Endodermal cell (in vitro differentiated cells): Measurements from ENCODE around the gene ELP2. TPM values are rescaled to one million over a fixed set of nuclear protein-coding genes. Genes with fewer than 3 reads are reported as not detected.

Experiments used
- DNase-seq: peaks from one replicate; pipeline ENCODE4 v3.0.0-alpha.2; 2017
- H3K27ac ChIP-seq: 2 replicates; pipeline ENCODE4 v1.5.1; 2013; ENCODE audit warnings: mild to moderate bottlenecking, low read depth, low read length, moderate library complexity
- H3K27me3 ChIP-seq: 2 replicates; pipeline ENCODE4 v1.6.1; 2013; ENCODE audit warnings: mild to moderate bottlenecking, low read length, moderate library complexity; ENCODE audit not compliant: insufficient read depth, control insufficient read depth, poor library complexity, severe bottlenecking
- H3K36me3 ChIP-seq: 2 replicates; pipeline ENCODE4 v1.7.0; 2013; ENCODE audit warnings: mild to moderate bottlenecking, low read length, moderate library complexity; ENCODE audit not compliant: control insufficient read depth, insufficient read depth
- H3K4me1 ChIP-seq: one replicate; pipeline ENCODE4 v1.7.0; 2013; ENCODE audit warnings: low read length; ENCODE audit not compliant: control insufficient read depth, insufficient read depth
- H3K4me3 ChIP-seq: 2 replicates; pipeline ENCODE4 v1.5.1; 2013; ENCODE audit warnings: mild to moderate bottlenecking, low read length, moderate library complexity
- H3K9ac ChIP-seq: 2 replicates; pipeline ENCODE4 v1.6.1; 2013; ENCODE audit warnings: mild to moderate bottlenecking, low read length, moderate library complexity; ENCODE audit not compliant: poor library complexity, severe bottlenecking; ENCODE audit errors: extremely low read depth
- H3K9me3 ChIP-seq: 2 replicates; pipeline ENCODE4 v1.6.1; 2013; ENCODE audit warnings: mild to moderate bottlenecking, low read length, moderate library complexity; ENCODE audit not compliant: control insufficient read depth
- H3K27ac Mint-ChIP-seq: 2 replicates; pipeline ENCODE4 v1.8.0; 2020; ENCODE audit warnings: mixed read lengths
- H3K27me3 Mint-ChIP-seq: 2 replicates; pipeline ENCODE4 v1.8.0; 2021; ENCODE audit warnings: mild to moderate bottlenecking, mixed read lengths; ENCODE audit not compliant: insufficient read depth
- H3K36me3 Mint-ChIP-seq: 2 replicates; pipeline ENCODE4 v1.8.0; 2020; ENCODE audit warnings: low read depth, mixed read lengths
- H3K4me1 Mint-ChIP-seq: 2 replicates; pipeline ENCODE4 v1.8.0; 2020; ENCODE audit warnings: mixed read lengths
- H3K4me3 Mint-ChIP-seq: 2 replicates; pipeline ENCODE4 v1.8.0; 2020; ENCODE audit warnings: mild to moderate bottlenecking, moderate library complexity, mixed read lengths
- H3K9me3 Mint-ChIP-seq: 2 replicates; pipeline ENCODE4 v1.8.0; 2020; ENCODE audit warnings: mild to moderate bottlenecking, mixed read lengths
- WGBS, 2 experiments: methylation state at CpG; one replicate each; pipeline versions ENCODE4 v1.1.5 to v1.1.7; 2013; ENCODE audit warnings: missing lambda C conversion rate in 2 of 2, mixed read lengths in 1 of 2; ENCODE audit not compliant: insufficient coverage in 1 of 2, insufficient read length in 1 of 2; 5-methylcytosine and 5-hydroxymethylcytosine counted together
- total RNA-seq, 2 donors: library from RNA; stranded (reverse); fragmentation: NEBNext Ultra II Directional in 1 of 2; extraction: Animal tissue kit (Norgen Biotek cat#: 25700) in 1 of 2; gene quantifications; 2 replicates in 1 of 2; 3 replicates in 1 of 2; pipeline ENCODE4 v1.2.1, GENCODE V29; 2021
- TF ChIP-seq, protein P1 (sequence below): fragments of 200-600 bp; sonication (generic); conservative IDR thresholded peaks from 2 replicates; pipeline ENCODE4 v1.5.0; 2021; ENCODE audit warnings: antibody characterized with exemption, mild to moderate bottlenecking

ELP2 gene
- total RNA-seq, 2 donors from 2014 or later: 125 to 129 TPM

DNA sequence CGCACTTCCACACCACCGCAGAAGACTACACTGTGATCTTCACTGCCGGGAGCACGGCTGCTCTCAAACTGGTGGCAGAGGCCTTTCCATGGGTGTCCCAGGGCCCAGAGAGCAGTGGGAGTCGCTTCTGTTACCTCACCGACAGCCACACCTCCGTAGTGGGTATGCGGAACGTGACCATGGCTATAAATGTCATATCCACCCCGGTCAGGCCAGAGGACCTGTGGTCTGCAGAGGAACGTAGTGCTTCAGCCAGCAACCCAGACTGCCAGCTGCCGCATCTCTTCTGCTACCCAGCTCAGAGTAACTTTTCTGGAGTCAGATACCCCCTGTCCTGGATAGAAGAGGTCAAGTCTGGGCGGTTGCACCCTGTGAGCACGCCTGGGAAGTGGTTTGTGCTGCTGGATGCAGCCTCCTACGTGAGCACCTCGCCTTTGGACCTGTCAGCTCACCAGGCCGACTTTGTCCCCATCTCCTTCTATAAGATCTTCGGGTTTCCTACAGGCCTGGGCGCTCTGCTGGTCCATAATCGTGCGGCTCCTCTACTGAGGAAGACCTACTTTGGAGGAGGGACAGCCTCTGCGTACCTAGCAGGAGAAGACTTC is 70.1 kb downstream of the ELP2 start:
- TF ChIP-seq, protein P1, sequence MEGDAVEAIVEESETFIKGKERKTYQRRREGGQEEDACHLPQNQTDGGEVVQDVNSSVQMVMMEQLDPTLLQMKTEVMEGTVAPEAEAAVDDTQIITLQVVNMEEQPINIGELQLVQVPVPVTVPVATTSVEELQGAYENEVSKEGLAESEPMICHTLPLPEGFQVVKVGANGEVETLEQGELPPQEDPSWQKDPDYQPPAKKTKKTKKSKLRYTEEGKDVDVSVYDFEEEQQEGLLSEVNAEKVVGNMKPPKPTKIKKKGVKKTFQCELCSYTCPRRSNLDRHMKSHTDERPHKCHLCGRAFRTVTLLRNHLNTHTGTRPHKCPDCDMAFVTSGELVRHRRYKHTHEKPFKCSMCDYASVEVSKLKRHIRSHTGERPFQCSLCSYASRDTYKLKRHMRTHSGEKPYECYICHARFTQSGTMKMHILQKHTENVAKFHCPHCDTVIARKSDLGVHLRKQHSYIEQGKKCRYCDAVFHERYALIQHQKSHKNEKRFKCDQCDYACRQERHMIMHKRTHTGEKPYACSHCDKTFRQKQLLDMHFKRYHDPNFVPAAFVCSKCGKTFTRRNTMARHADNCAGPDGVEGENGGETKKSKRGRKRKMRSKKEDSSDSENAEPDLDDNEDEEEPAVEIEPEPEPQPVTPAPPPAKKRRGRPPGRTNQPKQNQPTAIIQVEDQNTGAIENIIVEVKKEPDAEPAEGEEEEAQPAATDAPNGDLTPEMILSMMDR: no peak
- Mint-ChIP-seq H3K9me3 (no peaks in the 10 kb centered on the region), H3K36me3 (no peaks in the 10 kb centered on the region), H3K4me1 (peaks cover 7% of the 10 kb centered on the region), H3K27ac (no peak overlapping the region), H3K4me3 (no peak overlapping the region), H3K27me3 (peaks cover 17% of the 10 kb centered on the region)
- Histone ChIP-seq H3K27me3 (peaks cover 52% of the 10 kb centered on the region), H3K4me3 (no peak overlapping the region), H3K36me3 (no peaks in the 10 kb centered on the region), H3K4me1 (no peaks in the 10 kb centered on the region), H3K27ac (no peak overlapping the region), H3K9me3 (no peaks in the 10 kb centered on the region), H3K9ac (no peak overlapping the region)
- WGBS, 2 experiments: 89 to 97% methylated on average over 15 to 22 of the region's 22 CpGs
- no peak for DNase-seq

DNA sequence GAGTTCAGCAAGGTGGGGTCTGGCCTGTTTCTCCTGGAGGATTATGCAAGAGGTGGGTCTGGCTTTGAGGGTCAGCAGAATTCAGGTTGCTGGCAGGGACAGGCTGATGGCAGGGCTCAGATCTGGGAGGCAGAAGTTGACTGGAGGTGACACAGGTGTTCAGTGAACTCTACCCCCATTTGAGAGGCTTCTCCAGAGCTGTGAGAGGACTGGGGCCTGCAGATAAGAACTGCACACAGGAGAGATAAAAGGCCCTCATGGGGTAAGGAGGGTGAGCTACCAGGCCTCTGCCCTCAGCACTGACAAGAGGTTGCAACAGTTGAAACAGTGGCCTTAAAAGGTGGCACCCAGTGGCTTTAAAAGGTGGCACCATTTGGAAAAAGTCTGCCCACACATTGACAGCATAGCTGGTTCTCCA is 70.7 kb downstream of the ELP2 start:
- H3K4me1 Mint-ChIP-seq: peaks cover 7% of the 10 kb centered on the region
- TF ChIP-seq, protein P1: no peak
- peaks cover 54% of the 10 kb centered on the region for H3K27me3 ChIP-seq
- no peaks in the 10 kb centered on the region for H3K9me3 Mint-ChIP-seq
- H3K27ac Mint-ChIP-seq: no peak overlapping the region
- no peak overlapping the region for H3K4me3 ChIP-seq
- no peaks in the 10 kb centered on the region for H3K36me3 ChIP-seq
- H3K4me3 Mint-ChIP-seq: no peak overlapping the region
- H3K4me1 ChIP-seq: no peaks in the 10 kb centered on the region
- H3K36me3 Mint-ChIP-seq: no peaks in the 10 kb centered on the region
- H3K27ac ChIP-seq: no peak overlapping the region
- no peak for DNase-seq
- H3K27me3 Mint-ChIP-seq: peaks cover 21% of the 10 kb centered on the region
- no peaks in the 10 kb centered on the region for H3K9me3 ChIP-seq
- H3K9ac ChIP-seq: no peak overlapping the region

DNA sequence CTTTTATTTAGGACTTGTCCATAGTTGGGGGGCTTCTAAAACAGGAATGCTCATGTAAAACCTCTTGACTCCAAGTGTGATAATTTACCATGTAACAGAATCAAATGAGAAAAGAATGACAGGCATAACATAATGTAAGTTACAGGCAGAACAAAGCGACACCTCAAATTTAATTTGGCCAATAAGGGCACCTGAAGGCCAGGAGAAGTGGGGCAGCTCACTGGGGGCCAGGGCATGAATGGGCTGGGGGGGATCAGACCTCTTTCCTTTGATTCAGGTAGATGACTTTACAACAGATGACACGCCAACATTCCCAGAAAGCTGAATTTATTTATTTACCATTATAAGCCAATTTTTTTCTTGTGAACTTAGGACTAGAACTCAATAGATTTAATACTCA is 72.1 kb downstream of the ELP2 start:
- peaks cover 54% of the 10 kb centered on the region for H3K27me3 ChIP-seq
- H3K9ac ChIP-seq: no peak overlapping the region
- H3K27ac Mint-ChIP-seq: no peak overlapping the region
- no peak overlapping the region for H3K27ac ChIP-seq
- DNase-seq: no peak
- H3K9me3 ChIP-seq: no peaks in the 10 kb centered on the region
- WGBS, 2 experiments: 89 to 100% methylated on average over 2 of the region's 2 CpGs
- peaks cover 15% of the 10 kb centered on the region for H3K27me3 Mint-ChIP-seq
- no peaks in the 10 kb centered on the region for H3K36me3 Mint-ChIP-seq
- peaks cover 7% of the 10 kb centered on the region for H3K4me1 Mint-ChIP-seq
- no peaks in the 10 kb centered on the region for H3K36me3 ChIP-seq
- H3K4me1 ChIP-seq: no peaks in the 10 kb centered on the region
- TF ChIP-seq, protein P1: no peak
- no peak overlapping the region for H3K4me3 Mint-ChIP-seq
- no peak overlapping the region for H3K4me3 ChIP-seq
- H3K9me3 Mint-ChIP-seq: no peaks in the 10 kb centered on the region
